Right renal pelvis (tissue), 4 donors: Measurements from ENCODE around the gene ATP11A. TPM values are rescaled to one million over a fixed set of nuclear protein-coding genes. Genes with fewer than 3 reads are reported as not detected.

ENCODE experiments used
- DNase-seq, 4 donors: peaks; one replicate each; pipeline ENCODE4 v3.0.0-alpha.2; 2013; ENCODE audit warnings: low read depth in 4 of 4, low spot score in 3 of 4, missing footprints in 1 of 4
- polyA plus RNA-seq, 4 donors: library from polyadenylated mRNA; unstranded; fragments of 120-200 nt; gene quantifications; one replicate each; pipeline ENCODE4 v1.2.1, GENCODE V29; 2013; ENCODE audit not compliant: insufficient read length in 4 of 4

Gene ATP11A
- polyA plus RNA-seq, 4 donors: 47.2 to 53.3 (median 48.0) TPM

GRCh38 chr13:112896736-112897602, 207.1 kb downstream of the ATP11A start:
- DNase-seq: no peak

- DNase-seq: no peak
Measured at GRCh38 chr13:112897603-112897955, 207.7 kb downstream of the ATP11A start.

GRCh38 chr13:112897956-112898620, 208.2 kb downstream of the ATP11A start:
- DNase-seq: no peak

- no peak for DNase-seq
Measured at GRCh38 chr13:112898621-112899280, 208.9 kb downstream of the ATP11A start.

- no peak for DNase-seq
Measured at GRCh38 chr13:112899281-112900225, 209.7 kb downstream of the ATP11A start.

GRCh38 chr13:112900226-112900600, 210.4 kb downstream of the ATP11A start:
- no peak for DNase-seq

GRCh38 chr13:112900691-112901091, 210.9 kb downstream of the ATP11A start:
- DNase-seq: no peak

- no peak for DNase-seq
Measured at GRCh38 chr13:112902101-112902651, 212.3 kb downstream of the ATP11A start.

- no peak for DNase-seq
Measured at GRCh38 chr13:112902669-112903068, 212.8 kb downstream of the ATP11A start.

- DNase-seq: no peak
Measured at GRCh38 chr13:112903071-112903577, 213.3 kb downstream of the ATP11A start.

GRCh38 chr13:112903606-112904195, 213.9 kb downstream of the ATP11A start:
- no peak for DNase-seq

- no peak for DNase-seq
Measured at GRCh38 chr13:112904436-112904960, 214.7 kb downstream of the ATP11A start.

GRCh38 chr13:112905086-112905485, 215.2 kb downstream of the ATP11A start:
- DNase-seq: no peak

- DNase-seq: no peak
Measured at GRCh38 chr13:112905619-112905989, 215.8 kb downstream of the ATP11A start.

GRCh38 chr13:112905990-112906641, 216.3 kb downstream of the ATP11A start:
- no peak for DNase-seq

GRCh38 chr13:112907286-112907685, 217.4 kb downstream of the ATP11A start:
- DNase-seq: no peak

- DNase-seq: no peak
Measured at GRCh38 chr13:112907871-112908331, 218.1 kb downstream of the ATP11A start.

- DNase-seq: no peak
Measured at GRCh38 chr13:112908342-112908741, 218.5 kb downstream of the ATP11A start.

- no peak for DNase-seq
Measured at GRCh38 chr13:112910016-112910415, 220.2 kb downstream of the ATP11A start.
